NB4 (cell line): ENCODE data around the gene PIBF1.
"Not testable (repeated sequence)": the region's sequence is repeated elsewhere in the genome, so short reads cannot be mapped to it uniquely, and the experiment has no call there.

Source experiments
- DNase-seq: peaks from one replicate; pipeline ENCODE4 v3.0.0; 2010; ENCODE audit warnings: low read depth
- H3K4me3 ChIP-seq: one replicate; pipeline ENCODE4 v1.5.1; 2011; ENCODE audit warnings: mild to moderate bottlenecking, low read depth, low read length, moderate library complexity
- CTCF ChIP-seq: IDR thresholded peaks from one replicate; pipeline ENCODE4 v1.5.1; 2012; ENCODE audit warnings: low read depth, low read length
- MYC ChIP-seq: IDR thresholded peaks from 2 replicates; pipeline ENCODE4 v1.6.1; 2011; ENCODE audit warnings: low read depth, low read length
- POLR2A ChIP-seq: IDR thresholded peaks from 2 replicates; pipeline ENCODE4 v1.6.1; 2011; ENCODE audit warnings: mild to moderate bottlenecking; ENCODE audit not compliant: insufficient read length; ENCODE audit errors: extremely low read depth
- TF ChIP-seq, protein P1 (sequence below): IDR thresholded peaks from 2 replicates; pipeline ENCODE4 v1.6.1; 2011; ENCODE audit warnings: low read depth, low read length

PIBF1 gene

DNA sequence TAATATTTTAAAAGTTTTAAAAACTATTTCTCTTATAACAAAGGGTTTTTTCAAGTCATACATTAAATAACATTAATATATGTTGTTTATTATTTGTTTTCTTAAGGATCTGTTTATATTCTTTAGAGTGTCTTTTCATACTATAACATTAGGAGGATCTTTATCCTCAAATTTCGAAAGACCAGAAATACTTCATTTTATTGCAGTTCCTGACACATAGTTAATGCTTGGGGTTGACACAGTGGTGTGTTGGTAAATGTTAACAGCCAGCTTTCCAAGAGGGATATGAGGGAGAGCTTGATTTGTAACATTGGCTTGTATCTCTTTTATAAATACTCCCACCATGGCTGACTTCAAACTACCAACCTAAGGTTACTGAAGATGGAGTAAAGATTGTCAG is 150.3 kb downstream of the PIBF1 start:
- no peak overlapping the region for H3K4me3 ChIP-seq
- no peak for TF ChIP-seq POLR2A
- TF ChIP-seq CTCF = no peak
- no peak for TF ChIP-seq MYC
- TF ChIP-seq, protein P1, sequence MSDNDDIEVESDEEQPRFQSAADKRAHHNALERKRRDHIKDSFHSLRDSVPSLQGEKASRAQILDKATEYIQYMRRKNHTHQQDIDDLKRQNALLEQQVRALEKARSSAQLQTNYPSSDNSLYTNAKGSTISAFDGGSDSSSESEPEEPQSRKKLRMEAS = no peak
- DNase-seq = no peak

DNA sequence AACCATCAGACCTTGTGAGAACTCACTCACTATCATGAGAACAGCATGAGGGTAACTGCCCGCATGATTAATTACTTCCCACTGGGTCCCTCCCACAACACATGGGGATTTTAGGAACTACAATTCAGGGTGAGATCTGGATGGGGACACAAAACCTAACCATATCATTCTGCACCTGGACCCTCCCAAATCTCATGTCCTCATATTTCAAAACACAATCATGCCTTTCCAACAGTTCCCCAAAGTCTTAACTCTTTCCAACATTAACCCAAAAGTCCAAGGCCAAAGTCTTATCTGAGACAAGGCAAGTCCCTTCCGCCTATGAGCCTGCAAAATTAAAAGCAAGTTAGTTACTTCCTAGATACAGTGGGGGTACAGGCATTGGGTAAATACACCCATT is 164.3 kb downstream of the PIBF1 start:
- DNase-seq, H3K4me3 ChIP-seq: not testable (repeated sequence)

GRCh38 chr13:72952529-72953141 is 170.7 kb downstream of the PIBF1 start:
- no peak overlapping the region for H3K4me3 ChIP-seq
- no peak for DNase-seq
- TF ChIP-seq, protein P1 = no peak
- TF ChIP-seq CTCF = no peak
- no peak for TF ChIP-seq MYC
- TF ChIP-seq POLR2A = no peak

- TF ChIP-seq CTCF (no peak), POLR2A (no peak), MYC (no peak)
- TF ChIP-seq, protein P1 = no peak
- no peak for DNase-seq
- H3K4me3 ChIP-seq = no peak overlapping the region
Measured at GRCh38 chr13:72953391-72953965, 171.5 kb downstream of the PIBF1 start.

GRCh38 chr13:72959643-72960042 is 177.7 kb downstream of the PIBF1 start:
- no peak for DNase-seq
- TF ChIP-seq, protein P1 = no peak
- TF ChIP-seq MYC = no peak
- no peak for TF ChIP-seq CTCF
- TF ChIP-seq POLR2A = no peak
- no peak overlapping the region for H3K4me3 ChIP-seq

- no peak for DNase-seq
- no peak overlapping the region for H3K4me3 ChIP-seq
- TF ChIP-seq, protein P1 = no peak
- no peak for TF ChIP-seq CTCF
- no peak for TF ChIP-seq POLR2A
- no peak for TF ChIP-seq MYC
Measured at GRCh38 chr13:72960114-72960513, 178.2 kb downstream of the PIBF1 start.
